ENCODE measurements around the gene NDUFS7. TPM values are rescaled to one million over a fixed set of nuclear protein-coding genes. Genes with fewer than 3 reads are reported as not detected.

NDUFS7 gene
- 105 TPM for total RNA-seq

- DNase-seq (ENCODE audit: low spot score) (peak; percentile 93), ATAC-seq (peak; percentile 85)
These were observed at the start of gene NDUFS7 for GRCh38 chr19:1383312-1384084. Gene NDUFS7 (plus strand): TSS chr19:1383907. CDS start chr19:1383927, 20 bp downstream.

DNA sequence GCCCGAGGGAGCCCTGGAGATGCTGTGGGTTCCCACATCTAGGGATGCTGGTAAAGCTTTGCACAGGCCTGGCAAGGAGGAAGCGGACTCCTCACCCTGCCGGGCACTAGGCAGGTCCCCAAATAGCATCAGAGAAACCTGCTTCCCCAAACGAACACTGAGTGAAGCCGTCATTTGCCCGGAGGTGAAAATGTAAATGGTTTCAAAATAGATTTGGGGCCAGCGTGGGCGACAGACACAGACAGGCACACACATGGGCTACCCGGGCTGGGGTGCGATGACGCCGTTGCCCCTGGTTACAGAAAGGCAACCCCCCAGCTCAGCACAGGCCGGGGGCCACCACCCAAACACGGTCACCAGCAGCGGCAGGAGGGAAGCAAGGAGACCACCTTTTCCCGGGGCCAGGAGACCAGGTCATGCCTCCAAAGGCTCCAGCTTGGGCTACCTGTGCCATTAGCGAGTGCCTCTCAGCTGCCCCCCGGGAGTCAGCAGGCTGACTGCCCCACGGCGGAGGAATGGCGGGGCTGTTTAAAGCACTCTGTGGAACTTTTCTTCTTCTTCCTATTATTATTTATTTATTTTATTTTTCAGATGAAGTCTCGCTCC, 47.5 kb upstream of the NDUFS7 start:
- no peak for DNase-seq (ENCODE audit: low spot score)

GRCh38 chr19:1340681-1341469, 42.8 kb upstream of the NDUFS7 start:
- ATAC-seq: no peak
- no peak for DNase-seq (ENCODE audit: low spot score)

More for the DNA sequence above, 47.5 kb upstream of the NDUFS7 start:
- ATAC-seq: no peak

DNA sequence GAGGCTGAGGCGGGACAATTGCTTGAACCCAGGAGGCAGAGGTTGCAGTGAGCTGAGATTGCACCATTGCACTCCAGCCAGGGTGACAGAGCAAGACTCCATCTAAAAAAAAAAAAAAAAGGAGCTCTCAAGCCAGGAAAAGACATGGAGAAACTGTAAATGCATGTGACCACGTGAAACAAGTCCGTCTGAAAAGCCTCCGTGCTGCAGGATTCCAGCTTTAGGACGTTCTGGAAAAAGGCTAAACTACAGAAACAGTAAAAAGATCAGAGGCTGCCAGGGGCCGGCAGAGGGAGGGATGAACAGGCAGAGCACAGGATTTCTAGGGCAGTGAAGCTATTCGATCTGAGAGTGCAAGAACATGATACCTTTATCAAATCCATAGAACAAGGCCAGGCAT, 40.7 kb upstream of the NDUFS7 start:
- DNase-seq (ENCODE audit: low spot score) (no peak), ATAC-seq (no peak)

GRCh38 chr19:1349211-1349610, 34.5 kb upstream of the NDUFS7 start:
- ATAC-seq: no peak
- no peak for DNase-seq (ENCODE audit: low spot score)

DNA sequence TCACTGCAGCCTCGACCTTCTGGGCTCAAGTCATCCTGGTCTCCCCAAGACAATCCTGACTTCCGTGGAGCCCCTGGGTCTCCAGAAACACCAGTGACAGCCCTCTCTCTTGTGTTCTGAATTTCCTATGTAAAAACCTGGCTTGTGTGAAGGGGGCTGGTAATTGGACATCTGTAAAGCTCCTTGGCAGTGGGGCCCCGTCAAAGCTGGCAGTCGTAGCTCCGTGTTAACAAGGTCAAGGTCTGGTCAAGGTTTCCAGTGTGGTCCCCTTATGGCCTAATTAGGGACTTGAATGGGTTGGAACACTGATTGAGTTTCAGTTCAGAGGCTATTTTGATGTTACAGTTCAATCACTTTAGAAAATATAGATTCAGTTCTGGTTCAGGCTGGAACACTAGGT, 32.8 kb upstream of the NDUFS7 start:
- ATAC-seq (no peak), DNase-seq (ENCODE audit: low spot score) (no peak)

- no peak for ATAC-seq
These were observed 32.3 kb upstream of the NDUFS7 start for GRCh38 chr19:1351381-1351851.

DNA sequence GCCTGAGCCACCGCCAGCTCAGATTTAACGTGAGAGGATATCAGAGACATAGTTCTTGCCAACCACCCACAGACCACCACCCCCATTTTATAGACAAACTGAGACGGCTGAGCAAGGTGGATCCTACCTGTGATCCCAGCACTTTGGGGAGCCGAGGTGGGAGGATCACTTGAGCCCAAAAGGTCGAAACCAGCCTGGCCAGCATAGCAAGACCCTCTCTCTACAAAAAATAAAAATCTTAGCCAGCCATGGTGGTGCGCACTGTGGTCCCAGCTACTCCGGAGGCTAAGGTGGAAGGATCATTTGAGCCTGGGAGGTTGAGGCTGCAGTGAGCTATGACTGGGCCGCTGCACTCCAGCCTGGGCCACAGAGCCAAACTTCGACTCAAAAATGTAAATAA, 30.6 kb upstream of the NDUFS7 start:
- ATAC-seq (no peak), DNase-seq (ENCODE audit: low spot score) (no peak)

More at GRCh38 chr19:1351381-1351851, 32.3 kb upstream of the NDUFS7 start:
- DNase-seq (ENCODE audit: low spot score): no peak

DNA sequence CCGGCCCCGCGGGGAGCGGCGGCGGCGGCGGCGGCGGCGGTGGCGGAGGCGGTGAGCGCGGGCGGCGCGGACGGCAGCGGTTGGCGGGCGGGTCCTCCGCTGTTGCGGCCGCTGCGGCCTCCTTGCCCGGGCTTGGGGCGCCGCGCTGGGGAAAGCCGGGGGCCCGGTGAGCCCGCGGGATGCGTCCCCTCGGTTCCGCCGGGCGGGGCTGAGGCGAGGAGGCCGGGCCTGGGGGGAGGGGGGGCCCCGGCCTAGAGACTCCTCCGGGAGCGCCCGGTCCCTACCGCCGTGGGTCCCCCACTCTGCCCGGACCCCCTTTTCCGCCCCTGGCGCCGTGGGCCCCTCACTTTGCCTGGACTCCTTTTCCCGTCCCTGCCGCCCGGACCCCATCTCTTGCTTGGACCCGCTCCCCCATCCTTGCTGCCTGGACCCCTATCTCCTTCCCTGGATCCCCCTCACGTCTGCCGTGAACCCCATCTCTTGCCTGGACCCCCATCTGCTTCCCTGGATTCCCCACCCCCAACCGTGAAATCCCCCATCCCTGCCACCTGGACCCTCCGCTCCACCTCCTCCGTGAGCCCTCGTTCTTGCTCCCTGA, 28.6 kb upstream of the NDUFS7 start:
- ATAC-seq (peak; percentile 21), DNase-seq (ENCODE audit: low spot score) (no peak)

GRCh38 chr19:1355568-1356507, 27.9 kb upstream of the NDUFS7 start:
- DNase-seq (ENCODE audit: low spot score) (peak; percentile 88), ATAC-seq (peak; percentile 60)

GRCh38 chr19:1356508-1356865, 27.2 kb upstream of the NDUFS7 start:
- DNase-seq (ENCODE audit: low spot score): no peak
- ATAC-seq: no peak

GRCh38 chr19:1357531-1358109, 26.1 kb upstream of the NDUFS7 start:
- DNase-seq (ENCODE audit: low spot score) (no peak), ATAC-seq (no peak)

- ATAC-seq: no peak
- no peak for DNase-seq (ENCODE audit: low spot score)
These were observed 23.4 kb upstream of the NDUFS7 start for GRCh38 chr19:1360126-1360817.

DNA sequence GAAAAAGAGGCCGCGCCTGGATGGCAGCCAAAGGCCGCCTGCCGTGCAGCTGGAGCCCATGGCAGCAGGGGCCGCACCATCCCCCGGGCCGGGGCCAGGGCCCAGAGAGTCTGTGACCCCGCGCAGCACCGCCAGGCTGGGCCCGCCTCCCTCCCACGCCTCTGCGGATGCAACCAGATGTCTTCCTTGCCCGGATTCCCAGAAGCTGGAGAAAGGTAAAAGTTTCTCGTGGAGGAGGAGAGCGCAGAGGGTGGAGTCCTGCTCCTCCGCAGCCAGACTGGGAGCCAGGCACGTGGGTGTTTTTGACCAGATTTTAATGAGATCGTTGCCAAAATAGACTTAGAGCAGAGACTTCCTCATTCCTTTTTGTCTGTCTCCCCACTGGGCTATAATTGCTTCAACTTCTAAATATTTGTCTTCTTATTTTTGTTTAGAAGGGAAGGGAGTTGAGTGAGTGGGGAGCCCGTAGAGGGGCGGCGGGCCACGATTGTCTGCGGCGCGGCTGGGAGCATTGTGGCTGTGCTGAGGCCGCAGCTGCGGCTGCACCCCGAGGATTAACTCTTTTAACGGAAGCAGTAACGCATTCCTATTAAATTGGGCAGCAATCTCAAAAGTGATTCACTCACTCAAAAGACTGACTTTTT, 22.8 kb upstream of the NDUFS7 start:
- ATAC-seq (peak; percentile 70), DNase-seq (ENCODE audit: low spot score) (peak; percentile 80)

GRCh38 chr19:1361601-1362386, 21.9 kb upstream of the NDUFS7 start:
- DNase-seq (ENCODE audit: low spot score) (no peak), ATAC-seq (no peak)

- no peak for ATAC-seq
- DNase-seq (ENCODE audit: low spot score): no peak
These were observed 21.1 kb upstream of the NDUFS7 start for GRCh38 chr19:1362387-1363257.

- no peak for ATAC-seq
- no peak for DNase-seq (ENCODE audit: low spot score)
These were observed 20.1 kb upstream of the NDUFS7 start for GRCh38 chr19:1363599-1363998.
